Loucy (cell line): ENCODE data around the gene RIPOR3.

ENCODE experiments used
- CTCF ChIP-seq: fragments of 200-600 bp; sonication (generic); conservative IDR thresholded peaks from 2 replicates; pipeline ENCODE4 v1.5.1; 2014; ENCODE audit warnings: mild to moderate bottlenecking, antibody characterized with exemption, low read length
- EZH2phosphoT487 ChIP-seq: fragments of 200-600 bp; IDR thresholded peaks from 2 replicates; pipeline ENCODE4 v1.6.1; 2018; ENCODE audit warnings: antibody characterized with exemption, mild to moderate bottlenecking, moderate library complexity, borderline replicate concordance

GRCh38 chr20:50673466-50674137 is 17.7 kb downstream of the RIPOR3 start:
- TF ChIP-seq CTCF, result no peak
- no peak for TF ChIP-seq EZH2phosphoT487
